Embryonic facial prominence (tissue), 1 donor: ENCODE measurements around the gene MFSD1.
A peak's percentile ranks its signal among the peaks of the same experiment; 100 is the strongest.

Experiments
- DNase-seq: peaks from one replicate; pipeline ENCODE4 v3.0.0-alpha.2; 2016; ENCODE audit errors: extremely low spot score

The MFSD1 gene

GRCh38 chr3:158809642-158810041 lies 7.8 kb downstream of the MFSD1 start:
- DNase-seq = no peak

GRCh38 chr3:158810823-158811724 lies 9.2 kb downstream of the MFSD1 start:
- DNase-seq = no peak

GRCh38 chr3:158819282-158819681 lies 17.4 kb downstream of the MFSD1 start:
- DNase-seq = no peak

- DNase-seq = no peak
These were observed 18.7 kb downstream of the MFSD1 start for GRCh38 chr3:158820521-158820920.

- no peak for DNase-seq
These were observed 20.0 kb downstream of the MFSD1 start for GRCh38 chr3:158821847-158822246.

GRCh38 chr3:158823426-158823825 lies 21.6 kb downstream of the MFSD1 start:
- DNase-seq = no peak

- no peak for DNase-seq
These were observed 25.9 kb downstream of the MFSD1 start for GRCh38 chr3:158827773-158828172.

- DNase-seq = no peak
These were observed 28.5 kb downstream of the MFSD1 start for GRCh38 chr3:158830391-158830790.

GRCh38 chr3:158831861-158832260 lies 30.0 kb downstream of the MFSD1 start:
- no peak for DNase-seq

GRCh38 chr3:158835631-158836030 lies 33.8 kb downstream of the MFSD1 start:
- no peak for DNase-seq

- no peak for DNase-seq
These were observed 34.5 kb downstream of the MFSD1 start for GRCh38 chr3:158836312-158836711.

GRCh38 chr3:158837240-158837639 lies 35.4 kb downstream of the MFSD1 start:
- DNase-seq = no peak

GRCh38 chr3:158839966-158840365 lies 38.1 kb downstream of the MFSD1 start:
- DNase-seq = no peak

- DNase-seq = no peak
These were observed 39.5 kb downstream of the MFSD1 start for GRCh38 chr3:158841387-158841786.

GRCh38 chr3:158842976-158843375 lies 41.1 kb downstream of the MFSD1 start:
- no peak for DNase-seq

- DNase-seq = peak; percentile 10
These were observed 44.0 kb downstream of the MFSD1 start for GRCh38 chr3:158845765-158846350.

- DNase-seq = no peak
These were observed 45.1 kb downstream of the MFSD1 start for GRCh38 chr3:158846803-158847451.

GRCh38 chr3:158847452-158847821 lies 45.6 kb downstream of the MFSD1 start:
- no peak for DNase-seq

GRCh38 chr3:158847885-158848284 lies 46.0 kb downstream of the MFSD1 start:
- DNase-seq = no peak

GRCh38 chr3:158849757-158850156 lies 47.9 kb downstream of the MFSD1 start:
- no peak for DNase-seq

GRCh38 chr3:158859362-158859761 lies 57.5 kb downstream of the MFSD1 start:
- no peak for DNase-seq

- DNase-seq = no peak
These were observed 61.4 kb downstream of the MFSD1 start for GRCh38 chr3:158863247-158863646.

- DNase-seq = no peak
These were observed 62.6 kb downstream of the MFSD1 start for GRCh38 chr3:158864492-158864891.
